T47D (cell line): ENCODE data around the gene CPEB1.
"Not testable (repeated sequence)": the region's sequence is repeated elsewhere in the genome, so short reads cannot be mapped to it uniquely, and the experiment has no call there.

Experiments used
- DNase-seq, 2 experiments: peaks; one replicate each; pipeline versions ENCODE4 v3.0.0 to v3.0.0-alpha.2; 2011 to 2012; ENCODE audit warnings: low read depth in 1 of 2, low spot score in 1 of 2
- JUND ChIP-seq: IDR thresholded peaks from 2 replicates; pipeline ENCODE4 v1.6.1; 2012; ENCODE audit warnings: low read depth
- in situ Hi-C: cut with HindIII; loops from 2 replicates; pipeline ENCODE4 v1.10.0; 2016; ENCODE audit warnings: low sequenced_read_pairs, low pct_unique_long_range_greater_than_20kb

CPEB1 gene

DNA sequence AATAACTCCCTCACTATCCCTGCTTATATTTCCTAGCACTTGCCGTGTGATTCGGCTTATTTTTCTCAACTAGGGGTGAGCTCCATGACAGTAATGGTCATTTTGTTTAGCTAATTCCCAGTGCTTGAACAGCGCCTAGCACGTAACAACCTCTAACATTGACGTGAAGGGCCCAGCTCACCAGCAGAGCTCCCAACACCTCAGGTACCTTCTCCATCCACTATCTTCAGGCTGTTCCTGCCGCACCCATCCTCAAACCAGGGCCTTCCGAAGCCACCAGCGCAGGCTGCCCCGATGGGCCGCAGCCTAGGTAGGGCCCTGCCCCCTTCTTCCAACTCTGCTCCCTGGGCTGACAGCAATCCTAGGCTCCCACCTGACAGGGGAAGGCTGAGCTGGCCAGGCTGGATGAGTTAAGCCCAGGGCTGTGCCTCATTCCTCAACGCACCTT lies 106.2 kb downstream of the CPEB1 start:
- in situ Hi-C loops, result no loop called here
- DNase-seq, result peak; percentile 27 to 31
- no peak for TF ChIP-seq JUND

DNA sequence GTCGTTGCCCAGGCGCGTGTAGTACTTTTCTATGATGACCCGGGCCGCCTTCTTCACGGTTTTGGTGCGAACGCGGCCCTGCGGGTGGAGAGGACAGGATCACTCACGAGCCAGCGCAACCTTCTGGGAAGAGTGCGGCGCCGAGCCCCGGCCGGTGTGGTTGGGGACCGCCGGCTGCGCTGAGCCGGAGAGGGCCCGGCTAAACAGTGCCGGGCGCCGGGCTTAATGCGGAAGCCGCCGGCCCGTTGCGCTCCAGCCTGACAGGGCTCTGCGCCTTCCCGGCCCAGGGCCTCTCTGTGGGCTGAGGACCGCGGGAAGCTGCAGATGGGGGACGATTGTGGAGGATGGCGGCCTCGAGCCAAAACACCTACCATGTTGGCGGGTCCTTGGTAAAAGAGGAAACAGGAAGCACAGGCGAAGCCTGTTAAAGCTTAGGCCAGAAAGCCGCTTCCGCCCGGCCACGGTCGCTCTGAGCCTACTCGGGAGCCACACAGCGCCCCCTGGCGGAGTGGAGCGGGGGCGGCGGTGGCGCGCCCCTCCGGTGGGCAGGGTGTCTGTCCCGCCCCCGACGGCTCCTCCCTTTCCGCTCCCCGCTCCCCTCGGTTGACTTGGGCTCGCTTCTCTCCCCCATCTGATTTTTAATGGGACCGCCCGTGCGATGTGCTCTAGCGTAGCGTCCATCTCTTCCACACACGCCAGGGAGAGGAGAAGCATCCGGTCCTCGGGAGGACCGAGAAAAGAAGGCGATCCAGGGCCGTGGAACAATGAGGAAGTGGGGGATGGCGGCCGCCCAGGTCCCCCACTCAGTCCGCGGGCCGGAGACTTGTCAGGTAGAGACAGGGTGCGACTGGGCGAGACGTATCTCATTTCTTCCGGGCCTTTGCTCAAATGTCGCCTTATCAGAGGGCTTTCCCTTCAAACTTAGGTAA lies 106.8 kb downstream of the CPEB1 start, which contains the start of gene RPS17:
TSS of gene RPS17 (minus strand) at position 403 of the 929 bp plus-strand sequence. CDS start at position 374, 29 bp downstream.
- TF ChIP-seq JUND, result no peak
- peak; percentile 93 to 97 for DNase-seq
- in situ Hi-C loops, result no loop called here

DNA sequence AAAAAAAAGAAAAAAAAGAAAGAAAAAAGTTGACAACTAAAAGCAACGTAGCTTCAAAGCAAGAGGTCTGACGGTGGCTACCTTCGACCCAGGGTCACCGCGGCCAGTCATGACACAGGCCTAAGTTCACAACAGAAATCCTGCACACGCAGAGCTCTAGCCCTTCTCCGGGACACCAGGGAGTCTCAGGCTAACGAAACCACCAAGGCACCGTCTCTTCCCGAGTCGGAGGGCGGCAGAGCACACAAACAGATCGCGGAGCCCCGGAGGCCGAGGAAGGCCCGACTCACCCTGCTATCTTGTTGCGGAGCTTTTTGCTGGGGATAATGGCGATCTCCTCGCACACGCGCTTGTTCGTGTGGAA lies 107.5 kb downstream of the CPEB1 start:
- in situ Hi-C loops, result no loop called here
- no peak for TF ChIP-seq JUND

DNA sequence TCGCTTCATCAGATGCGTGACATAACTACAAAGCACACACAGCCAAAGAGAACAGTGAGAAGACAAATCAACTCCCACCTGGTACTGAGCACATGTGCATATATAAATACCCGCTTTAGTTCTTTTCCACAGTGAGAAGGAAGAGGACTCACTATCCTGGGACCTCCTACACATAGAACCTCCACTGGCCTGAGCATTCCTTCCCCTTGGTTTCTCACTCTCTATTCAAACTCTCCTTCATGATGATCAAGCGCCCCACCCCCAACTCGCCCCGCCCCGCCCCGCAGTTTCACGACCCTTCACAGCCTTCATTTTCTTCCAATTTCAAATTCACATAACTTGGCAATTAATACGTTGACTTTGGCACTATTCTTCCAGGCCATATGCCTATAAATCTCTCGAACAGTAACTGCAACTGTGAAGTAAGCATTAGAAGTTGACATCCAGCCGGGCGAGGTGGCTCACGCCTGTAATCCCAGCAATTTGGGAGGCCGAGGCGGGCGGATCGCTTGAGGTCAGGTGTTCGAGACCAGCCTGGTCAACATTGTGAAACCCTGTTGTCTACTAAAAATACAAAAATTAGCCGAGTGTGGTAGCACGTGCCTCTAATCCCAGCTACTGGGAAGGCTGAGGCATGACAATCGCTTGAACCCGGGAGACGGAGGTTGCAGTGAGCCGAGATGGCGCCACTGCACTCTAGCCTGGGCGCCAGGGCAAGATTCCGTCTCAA lies 108.0 kb downstream of the CPEB1 start:
- TF ChIP-seq JUND, result no peak
- in situ Hi-C loops, result no loop called here
- DNase-seq, result no peak

More for the DNA sequence above, 107.5 kb downstream of the CPEB1 start:
- no peak for DNase-seq

DNA sequence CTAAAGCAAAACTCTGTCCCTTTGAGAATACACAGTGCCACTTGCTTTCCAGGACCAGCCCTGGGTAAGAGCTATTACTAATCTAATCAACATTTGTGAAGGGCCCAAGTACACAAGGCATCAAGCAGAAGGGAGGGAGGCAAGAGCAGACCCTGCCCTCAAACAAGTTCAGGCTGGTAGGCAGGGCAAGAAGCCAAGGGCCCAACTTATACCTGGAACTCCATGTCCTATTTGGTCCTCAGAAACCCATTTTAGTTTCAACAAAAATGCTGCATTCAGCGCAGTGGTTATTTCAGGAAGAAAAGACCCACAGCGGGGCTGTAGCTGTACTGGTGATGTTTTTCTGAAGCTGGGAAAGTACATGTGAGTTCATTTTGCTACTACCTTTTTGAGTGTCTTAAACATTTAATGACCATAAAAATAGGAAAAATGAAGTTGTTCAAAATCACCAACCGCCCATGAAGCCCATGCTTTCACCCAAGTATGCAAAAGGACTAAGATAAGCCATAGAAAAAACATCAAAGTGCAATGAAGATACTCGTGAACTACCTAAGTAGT lies 109.7 kb downstream of the CPEB1 start:
- in situ Hi-C loops, result no loop called here
- no peak for TF ChIP-seq JUND

DNA sequence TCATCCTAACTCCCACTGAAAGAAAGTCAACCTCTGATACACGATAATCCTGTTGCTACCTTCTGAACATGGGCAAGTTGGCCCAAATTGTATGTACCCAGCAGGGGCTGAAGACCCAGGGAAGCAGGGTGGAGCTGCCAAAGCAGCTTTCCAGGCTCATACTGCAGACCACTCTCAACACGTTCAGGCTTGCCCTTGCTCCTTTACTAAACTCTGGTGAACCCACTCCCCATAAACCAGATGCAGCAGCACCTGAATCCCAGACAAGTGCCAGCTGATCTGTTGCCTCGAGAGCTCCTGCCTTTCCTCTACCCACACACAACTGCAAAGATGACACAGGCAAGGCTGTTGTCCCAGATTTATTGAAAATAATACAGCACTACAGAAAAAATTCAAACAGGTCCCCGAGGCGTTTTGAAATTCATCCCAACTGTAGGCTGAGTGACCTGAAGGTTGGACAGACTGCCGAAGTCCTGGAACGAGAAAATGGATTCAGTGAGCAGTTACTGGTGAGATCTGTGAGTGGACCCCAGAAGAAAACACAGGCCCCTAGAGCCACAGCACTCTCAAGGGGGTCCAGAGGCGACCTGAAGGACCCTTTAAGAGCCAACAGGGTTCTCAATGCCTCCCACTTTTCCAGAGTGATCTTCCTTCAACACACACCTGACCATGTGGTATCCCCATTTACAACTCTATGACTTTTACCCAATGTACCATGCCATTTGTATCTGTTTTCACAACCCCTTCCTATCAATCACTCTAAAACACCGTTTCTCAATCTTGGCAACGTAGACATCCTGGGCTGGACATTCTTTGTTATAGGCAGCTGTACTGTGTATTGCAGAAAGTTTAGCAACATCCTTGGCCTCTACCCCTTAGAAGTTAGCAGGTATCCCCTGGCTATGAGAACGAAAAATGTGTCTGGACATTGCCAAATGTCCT lies 110.5 kb downstream of the CPEB1 start:
- DNase-seq, result no peak
- no peak for TF ChIP-seq JUND
- in situ Hi-C loops, result no loop called here

More for the DNA sequence above, 109.7 kb downstream of the CPEB1 start:
- DNase-seq, result no peak

DNA sequence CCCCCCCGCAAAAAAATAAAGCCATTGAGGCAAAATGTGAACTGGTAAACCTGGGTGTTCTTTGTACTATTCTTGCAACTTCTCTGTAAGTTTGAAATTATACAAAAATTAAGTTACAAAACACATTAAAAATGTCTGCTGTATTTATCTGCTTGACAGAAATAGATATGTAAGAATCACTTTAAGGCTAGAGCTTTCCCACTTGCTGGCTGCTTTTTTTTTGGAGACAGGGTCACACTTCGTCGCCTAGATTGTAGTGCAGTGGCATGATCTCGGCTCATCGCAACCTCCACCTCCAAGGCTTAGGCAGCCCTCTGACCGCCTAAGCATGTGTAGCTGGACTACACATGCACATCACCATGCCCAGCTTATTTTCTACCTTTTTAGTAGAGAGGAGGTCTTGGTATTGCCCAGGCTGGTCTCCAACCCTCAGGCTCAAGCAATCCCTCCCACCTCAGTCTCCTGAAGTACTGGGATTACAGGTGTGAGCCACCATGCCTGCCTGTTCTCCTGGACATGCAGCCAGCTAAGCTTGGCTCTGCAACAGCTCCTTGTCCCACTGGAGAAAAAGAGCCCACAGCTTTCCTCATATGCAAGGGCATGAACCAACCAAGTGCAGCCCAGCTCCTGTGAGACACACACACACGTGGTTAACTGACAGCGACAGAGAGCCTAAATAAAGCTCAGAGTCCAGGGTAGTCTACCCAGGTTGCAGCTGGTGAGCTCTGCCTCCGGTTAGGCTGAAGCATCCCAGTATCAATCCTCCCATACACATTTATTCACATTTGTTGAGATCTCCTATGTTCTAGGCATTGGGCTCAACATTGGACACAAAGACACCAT lies 111.4 kb downstream of the CPEB1 start:
- TF ChIP-seq JUND, result no peak
- in situ Hi-C loops, result no loop called here
- no peak for DNase-seq

DNA sequence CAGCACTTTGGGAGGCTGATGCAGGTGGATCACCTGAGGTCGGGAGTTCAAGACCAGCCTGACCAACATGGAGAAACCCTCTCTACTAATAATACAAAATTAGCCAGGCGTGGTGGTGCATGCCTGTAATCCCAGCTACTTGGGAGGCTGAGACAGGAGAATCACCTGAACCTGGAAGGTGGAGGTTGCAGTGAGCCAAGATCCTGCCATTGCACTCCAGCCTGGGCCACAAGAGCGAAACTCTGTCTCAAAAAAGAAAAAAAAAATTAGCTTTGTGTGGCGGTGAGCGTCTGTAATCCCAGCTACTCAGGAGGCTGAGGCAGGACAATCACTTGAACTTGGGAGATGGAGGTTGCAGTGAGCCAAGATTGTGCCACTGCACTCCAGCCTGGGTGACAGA lies 112.0 kb downstream of the CPEB1 start:
- DNase-seq, in situ Hi-C loops: not testable (repeated sequence)

DNA sequence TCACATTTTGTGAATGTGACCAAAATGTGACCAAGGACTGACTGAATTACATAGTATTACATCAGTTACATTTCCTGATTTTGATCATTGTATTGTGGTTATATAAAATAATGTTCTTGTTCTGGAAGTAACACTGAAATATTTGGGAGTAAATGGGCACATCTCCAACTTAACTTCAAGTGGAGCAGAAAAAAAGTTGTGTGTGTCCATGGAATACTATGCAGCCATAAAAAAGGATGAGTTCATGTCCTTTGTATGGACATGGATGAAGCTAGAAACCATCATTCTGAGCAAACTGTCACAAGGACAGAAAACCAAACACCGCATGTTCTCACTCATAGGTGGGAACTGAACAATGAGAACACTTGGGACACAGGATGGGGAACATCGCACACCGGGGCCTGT lies 112.7 kb downstream of the CPEB1 start:
- DNase-seq, in situ Hi-C loops: not testable (repeated sequence)

DNA sequence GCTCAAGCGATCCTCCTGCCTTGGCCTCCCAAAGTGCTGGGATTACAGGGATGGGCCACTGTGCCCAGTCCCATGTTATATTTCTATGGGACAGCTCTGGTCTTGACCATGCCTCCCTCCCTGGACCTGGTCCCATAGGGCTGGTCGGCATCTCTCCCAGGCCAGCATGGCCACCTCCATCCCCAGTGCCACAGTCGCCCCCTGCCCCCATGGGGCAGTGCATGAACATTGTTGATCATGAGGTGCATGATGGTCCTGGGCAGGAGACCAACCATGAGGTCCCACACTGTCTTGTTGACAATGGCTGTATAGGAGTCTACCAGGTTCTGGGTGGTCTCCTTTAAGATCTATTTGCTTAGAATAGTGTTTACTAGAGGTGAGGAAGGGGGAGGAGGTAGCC lies 113.4 kb downstream of the CPEB1 start:
- in situ Hi-C loops, result no loop called here
- no peak for TF ChIP-seq JUND
- no peak for DNase-seq

DNA sequence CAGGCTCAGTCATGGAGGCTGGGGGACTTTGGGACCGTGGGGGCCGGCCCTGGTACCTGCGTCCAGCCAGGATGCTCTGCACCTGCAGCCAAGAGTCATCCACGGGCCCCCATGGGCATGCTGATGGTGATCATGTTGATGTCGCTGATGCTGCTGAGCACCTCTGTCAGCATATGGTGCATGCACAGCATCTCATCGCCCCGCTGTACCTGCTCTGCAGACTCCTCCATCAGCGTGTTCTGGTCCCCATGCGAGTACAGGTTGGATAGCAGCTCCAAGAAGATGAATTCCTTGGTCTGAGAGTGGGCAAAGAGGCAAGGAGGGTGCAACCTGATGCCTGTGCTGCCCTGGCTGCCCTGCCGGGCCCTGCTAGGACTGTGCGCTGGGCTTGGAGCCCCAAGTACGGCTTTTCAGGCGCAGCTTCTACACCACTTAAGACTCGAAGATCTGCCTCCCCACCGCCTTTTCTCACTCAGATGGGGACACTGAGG lies 114.1 kb downstream of the CPEB1 start:
- TF ChIP-seq JUND, result no peak
- in situ Hi-C loops, result no loop called here
- DNase-seq, result no peak
